ENCODE data around the gene ARL15. TPM values are rescaled to one million over a fixed set of nuclear protein-coding genes. Genes with fewer than 3 reads are reported as not detected.

Gene ARL15
- total and polyA plus RNA-seq, 2 of the 4 experiments (the other 2 are of a cell fraction), result 7.3 to 19.2 TPM

GRCh38 chr5:54278979-54279717 lies 31.2 kb downstream of the ARL15 start:
- Histone ChIP-seq H3K18ac (ENCODE audit: low read depth, low read length) (no peak overlapping the region), H3K27me3 (ENCODE audit: control insufficient read depth, insufficient read depth, low read length) (no peaks in the 10 kb centered on the region), H4K5ac (ENCODE audit: low read depth, low read length) (no peak overlapping the region), H2BK20ac (ENCODE audit: low read depth, low read length) (no peak overlapping the region), H3K27ac (ENCODE audit: insufficient read depth, low read length) (no peak overlapping the region), H3K79me1 (ENCODE audit: low read depth in 1 of 2, low read length in 2 of 2) (peaks cover 0 to 5% of the 10 kb centered on the region in 2 experiments; a peak in 1 of 4 replicates), H3K9me3 (ENCODE audit: control insufficient read depth, insufficient read depth, low read length) (peaks cover 3% of the 10 kb centered on the region; the same call in 1 of the 2 replicates), H2BK5ac (ENCODE audit: low read depth, low read length, poor library complexity, severe bottlenecking) (no peak overlapping the region), H3K36me3 (ENCODE audit: control insufficient read depth, insufficient read depth, low read length) (no peaks in the 10 kb centered on the region), H2BK120ac (ENCODE audit: low read depth, low read length) (no peak overlapping the region), H2AFZ (replicated peaks; ENCODE audit: low read length, poor library complexity) (no peak overlapping the region), H4K8ac (ENCODE audit: low read depth in 2 of 2, low read length in 2 of 2) (no peak overlapping the region), H3K14ac (replicated peaks; ENCODE audit: low read depth, low read length) (no peak overlapping the region), H3K4ac (ENCODE audit: low read depth, low read length) (no peak overlapping the region), H3K4me2 (ENCODE audit: low read depth, low read length) (no peak overlapping the region), H3K9ac (ENCODE audit: low read depth, low read length) (no peak overlapping the region), H4K91ac (ENCODE audit: insufficient read depth, low read depth, low read length) (no peak overlapping the region), H3K23ac (ENCODE audit: low read depth, low read length) (no peak overlapping the region), H2AK9ac (replicated peaks; ENCODE audit: low read depth, low read length, poor library complexity) (no peak overlapping the region), H3K4me3 (ENCODE audit: insufficient read depth, low read depth, low read length) (no peak overlapping the region), H3K56ac (ENCODE audit: extremely low read depth, insufficient read depth, low read length) (no peak overlapping the region), H4K20me1 (ENCODE audit: insufficient read depth, low read length) (no peaks in the 10 kb centered on the region), H3K9me1 (ENCODE audit: insufficient read depth, low read length) (0 out of 2 replicates have a peak, but pooled peaks cover 3% of the 10 kb centered on the region), H2BK15ac (ENCODE audit: low read depth, low read length) (no peak overlapping the region), H3K4me1 (ENCODE audit: control insufficient read depth, insufficient read depth, low read length) (no peaks in the 10 kb centered on the region), H2AK5ac (ENCODE audit: low read depth, low read length) (no peak overlapping the region)
- WGBS, 2 experiments (ENCODE audit: extremely low coverage in 2 of 2, insufficient read length in 1 of 2), result 76% methylated on average over 3 of the region's 4 CpGs; no CpG with 5 or more reads in 1 of the 2 experiments
- in situ Hi-C loops (cut with MboI; ENCODE audit: low sequenced_read_pairs) (no loop called here), dilution Hi-C loops (cut with HindIII; ENCODE audit: low sequenced_read_pairs, unreplicated experiment) (no loop called here), intact Hi-C loops (cut with micrococcal nuclease) (no loop called here)
- CTCF ChIA-PET, result interaction anchor here (0.7 kb wide), 1 partner anchor 178 kb away, joined by 3 read pairs; no protein-coding TSS in a partner anchor
- no peak for TF ChIP-seq RAD21 (IDR thresholded peaks at IDR 0.05; ENCODE audit: low read length)
- TF ChIP-seq FOS (IDR thresholded peaks at IDR 0.05; ENCODE audit: low read depth, low read length), result no peak
- TF ChIP-seq POLR2A (IDR thresholded peaks at IDR 0.05; ENCODE audit: low read depth, low read length), result no peak
- TF ChIP-seq MAFK (IDR thresholded peaks at IDR 0.05; ENCODE audit: low read depth, low read length), result no peak
- no peak for TF ChIP-seq RFX5 (IDR thresholded peaks at IDR 0.05; ENCODE audit: low read depth, low read length)
- no peak for TF ChIP-seq ELK1 (IDR thresholded peaks at IDR 0.05; ENCODE audit: borderline replicate concordance, low read depth, low read length)
- no peak for TF ChIP-seq MXI1 (IDR thresholded peaks at IDR 0.05; ENCODE audit: borderline replicate concordance, low read depth, low read length)
- no peak for TF ChIP-seq CTCF (conservative IDR thresholded peaks at IDR 0.05; ENCODE audit: low read depth, low read length)
- no peak for TF ChIP-seq BHLHE40 (IDR thresholded peaks at IDR 0.05; ENCODE audit: low read depth, low read length)
- TF ChIP-seq RCOR1 (IDR thresholded peaks at IDR 0.05; ENCODE audit: insufficient replicate concordance, low read length), result no peak
- no peak for ATAC-seq (ENCODE audit: low read depth)
- POLR2A ChIA-PET (ENCODE audit: unreplicated experiment), result no interaction called here
- BruUV-seq (replicated peaks), result no TSS peak
- DNase-seq, result no peak
